Right lobe of liver (tissue), 6 donors: ENCODE data around the gene PRAMEF17. TPM values are rescaled to one million over a fixed set of nuclear protein-coding genes. Genes with fewer than 3 reads are reported as not detected.
"Not testable (repeated sequence)": the region's sequence is repeated elsewhere in the genome, so short reads cannot be mapped to it uniquely, and the experiment has no call there.

Experiments
- ATAC-seq, 4 donors: fragments of 200-7000 bp; cut with Tn5 transposase; one replicate each; pipeline ENCODE4 v1.9.1; 2020; ENCODE audit warnings: mild to moderate bottlenecking in 4 of 4, moderate library complexity in 4 of 4
- DNase-seq, 3 donors: peaks; one replicate each; pipeline ENCODE4 v3.0.0-alpha.2; 2020
- H3K27ac ChIP-seq, 3 donors: fragments of 200-600 bp; one replicate each; pipeline ENCODE4 v1.8.0; 2022
- H3K27me3 ChIP-seq, 2 donors: fragments of 200-600 bp; one replicate each; pipeline ENCODE4 v1.8.0; 2022
- H3K36me3 ChIP-seq, 4 donors: fragments of 200-600 bp; sonication (generic) in 1 of 4; one replicate each; pipeline versions ENCODE4 v1.5.1 to v1.8.0; 2017 to 2022; ENCODE audit warnings: control low read depth in 1 of 4
- H3K4me1 ChIP-seq, 4 donors: fragments of 200-600 bp; sonication (generic) in 1 of 4; one replicate each; pipeline versions ENCODE4 v1.5.1 to v1.8.0; 2017 to 2022; ENCODE audit warnings: control low read depth in 1 of 4
- H3K4me3 ChIP-seq, 3 donors: fragments of 200-600 bp; one replicate each; pipeline ENCODE4 v1.8.0; 2022
- H3K9me3 ChIP-seq, 4 donors: fragments of 200-600 bp; sonication (generic) in 1 of 4; one replicate each; pipeline versions ENCODE4 v1.5.1 to v1.8.0; 2017 to 2022; ENCODE audit warnings: control low read depth in 1 of 4
- CTCF ChIP-seq, 4 donors: fragments of 200-600 bp in 3 of 4; fragments of 450-650 bp in 1 of 4; IDR thresholded peaks; one replicate each; pipeline versions ENCODE4 v1.5.1 to v1.8.0; 2016 to 2022; ENCODE audit warnings: antibody characterized with exemption in 4 of 4, mild to moderate bottlenecking in 2 of 4
- POLR2A ChIP-seq: fragments of 450-650 bp; IDR thresholded peaks from one replicate; pipeline ENCODE4 v1.6.1; 2017; ENCODE audit warnings: antibody characterized with exemption, mild to moderate bottlenecking
- WGBS: methylation state at CpG from one replicate; pipeline ENCODE4 v1.1.6; 2018; ENCODE audit warnings: low coverage, low lambda C conversion rate; ENCODE audit not compliant: insufficient coverage; ENCODE audit errors: missing lambda C conversion rate; 5-methylcytosine and 5-hydroxymethylcytosine counted together
- intact Hi-C, 2 donors: fragments of 100-400 bp; cut with DNase I; formaldehyde crosslinking; loops; one replicate each; pipeline versions ENCODE4 v1.11.2 to v1.14.1; 2022
- total RNA-seq, 6 experiments: library from RNA; depleted of rRNA in 2 of 6; stranded (reverse); fragments of >200 nt in 2 of 6; fragmentation: NEBNext Ultra II Directional in 3 of 6; extraction: Animal tissue kit (Norgen Biotek cat#: 25700) in 3 of 6; gene quantifications; one replicate each; pipeline versions ENCODE4 v1.1.0 to v1.2.4, GENCODE V29; 2016 to 2023
- donor health status: DM: no; HTN: yes; CAD: no.
- donor health status: DM: no; HTN: no; CAD: no.
- donor health status: DM: no; HTN: no; CAD: no.
- donor health status: DM: no; HTN: yes; CAD: no.
- donor health status: DM: no; HTN: yes; CAD: no.

The PRAMEF17 gene
- total RNA-seq, 6 experiments from 2014 or later: not detected

DNA sequence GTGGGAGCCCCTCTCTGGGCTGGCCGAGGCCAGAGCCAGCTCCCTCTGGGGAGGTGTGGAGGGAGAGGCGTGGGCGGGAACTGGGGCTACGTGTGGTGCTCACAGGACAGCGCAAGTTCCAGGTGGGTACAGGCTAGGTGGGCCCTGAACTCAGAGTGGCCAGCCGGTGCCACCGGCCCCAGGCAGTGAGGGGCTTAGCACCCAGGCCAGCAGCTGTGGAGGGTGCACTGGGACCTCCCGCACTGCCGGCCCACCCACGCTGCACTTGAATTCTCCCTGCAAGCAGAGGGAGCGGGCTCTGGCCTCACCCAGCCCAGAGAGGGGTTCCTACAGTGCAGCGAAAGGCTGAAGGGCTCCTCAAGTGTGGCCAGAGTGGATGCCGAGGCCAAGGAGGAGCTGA lies 41.1 kb downstream of the PRAMEF17 start:
- no peak for ATAC-seq
- H3K9me3 ChIP-seq: no peaks in the 10 kb centered on the region
- no peaks in the 10 kb centered on the region for H3K4me1 ChIP-seq
- H3K4me3 ChIP-seq: no peak overlapping the region
- DNase-seq: no peak
- H3K27ac ChIP-seq: no peak overlapping the region
- intact Hi-C loops: no loop called here
- no peaks in the 10 kb centered on the region for H3K36me3 ChIP-seq
- WGBS: no CpG with 5 or more reads among the region's 13 CpGs
- no peaks in the 10 kb centered on the region for H3K27me3 ChIP-seq
- no peak for TF ChIP-seq CTCF (IDR thresholded peaks at IDR 0.05)

DNA sequence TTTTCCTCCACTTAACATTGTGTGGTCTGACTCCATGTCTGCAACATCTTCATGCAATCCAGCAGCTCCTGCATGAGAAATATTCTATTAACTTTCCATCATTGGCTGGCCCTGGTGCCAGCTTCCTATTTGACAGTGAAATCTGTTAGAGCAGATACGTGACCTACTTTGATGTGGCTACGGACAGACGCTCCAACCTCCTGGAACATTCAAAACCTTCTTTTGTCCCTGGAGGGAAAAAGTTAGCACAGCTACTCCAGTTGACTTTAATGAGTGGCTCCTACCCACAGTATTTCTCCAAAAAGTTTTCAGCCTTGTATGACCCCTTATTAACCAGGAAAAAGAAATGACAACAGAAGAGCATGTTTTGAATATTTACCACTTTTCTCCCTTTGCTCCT lies 42.8 kb downstream of the PRAMEF17 start:
- Histone ChIP-seq H3K27me3 (no peaks in the 10 kb centered on the region), H3K4me3 (no peak overlapping the region), H3K4me1 (no peaks in the 10 kb centered on the region), H3K9me3 (no peaks in the 10 kb centered on the region), H3K36me3 (no peaks in the 10 kb centered on the region), H3K27ac (no peak overlapping the region)
- ATAC-seq: no peak
- intact Hi-C loops: no loop called here
- no peak for DNase-seq
- TF ChIP-seq POLR2A: no peak
- no peak for TF ChIP-seq CTCF (IDR thresholded peaks at IDR 0.05)
- WGBS: 39% methylated on average over 3 of the region's 3 CpGs

GRCh38 chr1:13433694-13434358 lies 44.4 kb downstream of the PRAMEF17 start:
- H3K36me3 ChIP-seq, intact Hi-C loops, H3K27me3 ChIP-seq, DNase-seq, H3K4me3 ChIP-seq, H3K4me1 ChIP-seq, H3K27ac ChIP-seq, ATAC-seq, H3K9me3 ChIP-seq: not testable (repeated sequence)
- WGBS: 95% methylated on average over 7 of the region's 32 CpGs

DNA sequence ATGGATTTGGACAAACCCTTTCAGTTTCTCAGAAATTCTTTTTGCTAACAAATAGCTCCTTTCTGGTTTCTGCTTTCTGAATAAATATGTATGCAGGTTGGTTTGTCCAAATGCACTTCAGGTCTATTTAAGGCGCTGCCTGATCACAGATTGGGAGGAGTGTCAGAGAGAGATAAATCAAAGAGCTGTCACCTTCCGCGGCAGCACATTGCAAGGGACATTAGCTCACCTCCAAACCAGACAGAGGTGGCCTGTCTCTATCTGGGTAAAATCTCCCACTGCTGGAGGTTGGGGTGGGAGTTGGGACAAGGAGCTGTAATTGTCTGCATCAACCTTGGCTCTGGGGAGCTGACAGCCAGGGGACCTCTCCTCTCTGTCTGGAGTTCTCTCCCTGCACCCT lies 46.0 kb downstream of the PRAMEF17 start:
- Histone ChIP-seq H3K36me3 (no peaks in the 10 kb centered on the region), H3K27ac (no peak overlapping the region), H3K9me3 (no peaks in the 10 kb centered on the region), H3K4me3 (no peak overlapping the region), H3K4me1 (no peaks in the 10 kb centered on the region), H3K27me3 (no peaks in the 10 kb centered on the region)
- DNase-seq (no peak), ATAC-seq (no peak)
- TF ChIP-seq POLR2A: no peak
- no peak for TF ChIP-seq CTCF (IDR thresholded peaks at IDR 0.05)
- 73% methylated on average over 3 of the region's 3 CpGs for WGBS
- intact Hi-C loops: no loop called here

DNA sequence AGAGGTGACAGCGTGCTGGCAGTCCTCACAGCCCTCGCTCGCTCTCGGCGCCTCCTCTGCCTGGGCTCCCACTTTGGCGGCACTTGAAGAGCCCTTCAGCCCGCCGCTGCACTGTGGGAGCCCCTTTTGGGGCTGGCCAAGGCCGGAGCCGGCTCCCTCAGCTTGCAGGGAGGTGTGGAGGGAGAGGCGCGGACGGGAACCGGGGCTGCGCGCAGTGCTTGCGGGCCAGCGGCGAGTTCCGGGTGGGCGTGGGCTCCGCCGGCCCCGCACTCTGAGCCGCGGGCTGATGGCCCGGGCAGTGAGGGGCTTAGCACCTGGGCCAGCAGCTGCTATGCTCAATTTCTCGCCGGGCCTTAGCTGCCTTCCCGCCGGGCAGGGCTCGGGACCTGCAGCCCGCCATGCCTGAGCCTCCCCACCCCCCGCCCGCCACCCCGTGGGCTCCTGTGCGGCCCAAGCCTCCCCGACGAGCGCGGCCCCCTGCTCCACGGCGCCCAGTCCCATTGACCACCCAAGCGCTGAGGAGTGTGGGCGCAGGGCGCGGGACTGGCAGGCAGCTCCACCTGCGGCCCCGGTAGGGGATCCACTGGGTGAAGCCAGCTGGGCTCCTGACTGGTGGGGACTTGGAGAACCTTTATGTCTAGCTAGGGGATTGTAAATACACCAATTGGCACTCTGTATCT lies 49.8 kb downstream of the PRAMEF17 start:
- H3K4me1 ChIP-seq, H3K27me3 ChIP-seq, ATAC-seq, intact Hi-C loops, DNase-seq, H3K4me3 ChIP-seq, H3K36me3 ChIP-seq, H3K27ac ChIP-seq, H3K9me3 ChIP-seq: not testable (repeated sequence)
- whole genome bisulfite sequencing: 90% methylated on average over 8 of the region's 49 CpGs

Other genes starting within 250 kb of the PRAMEF17 start
- not detected for gene PRAMEF26, start 233.6 kb upstream of the PRAMEF17 start, total RNA-seq
- gene HNRNPCL4, start 224.0 kb upstream of the PRAMEF17 start, total RNA-seq: not detected
- not detected for gene PRAMEF9, start 217.8 kb upstream of the PRAMEF17 start, total RNA-seq
- not detected for gene PRAMEF13, start 188.2 kb upstream of the PRAMEF17 start, total RNA-seq
- gene PRAMEF18, start 163.5 kb upstream of the PRAMEF17 start, total RNA-seq: not detected
- gene PRAMEF5, start 135.4 kb upstream of the PRAMEF17 start, total RNA-seq: not detected
- under 1 TPM in 1 of 6 experiments, not detected in 5; 0.49 TPM for gene PRAMEF8, start 104.5 kb upstream of the PRAMEF17 start, total RNA-seq
- gene PRAMEF33, start 86.1 kb upstream of the PRAMEF17 start, total RNA-seq: 1 to 10 TPM in 2 of 6 experiments, under 1 TPM in 2, not detected in 2; 0.13 to 6.0 (median 1.8) TPM
- not detected for gene PRAMEF15, start 74.1 kb upstream of the PRAMEF17 start, total RNA-seq
- gene PRAMEF14, start 42.5 kb upstream of the PRAMEF17 start, total RNA-seq: not detected
- not detected for gene PRAMEF19, start 17.7 kb upstream of the PRAMEF17 start, total RNA-seq
- not detected for gene PRAMEF20, start 20.8 kb downstream of the PRAMEF17 start, total RNA-seq
- gene LRRC38, start 124.4 kb downstream of the PRAMEF17 start, total RNA-seq: not detected
- gene PDPN, start 194.2 kb downstream of the PRAMEF17 start, total RNA-seq: 1 to 10 TPM in 1 of 6 experiments, under 1 TPM in 5; 0.11 to 1.1 (median 0.45) TPM